GM19099 (cell line): ENCODE data around the gene OCA2.

Experiments
- POLR2A ChIP-seq: IDR thresholded peaks from 3 replicates; pipeline ENCODE4 v1.6.1; 2011; ENCODE audit warnings: low read depth; ENCODE audit not compliant: insufficient read length; ENCODE audit errors: extremely low read depth

OCA2 gene

DNA sequence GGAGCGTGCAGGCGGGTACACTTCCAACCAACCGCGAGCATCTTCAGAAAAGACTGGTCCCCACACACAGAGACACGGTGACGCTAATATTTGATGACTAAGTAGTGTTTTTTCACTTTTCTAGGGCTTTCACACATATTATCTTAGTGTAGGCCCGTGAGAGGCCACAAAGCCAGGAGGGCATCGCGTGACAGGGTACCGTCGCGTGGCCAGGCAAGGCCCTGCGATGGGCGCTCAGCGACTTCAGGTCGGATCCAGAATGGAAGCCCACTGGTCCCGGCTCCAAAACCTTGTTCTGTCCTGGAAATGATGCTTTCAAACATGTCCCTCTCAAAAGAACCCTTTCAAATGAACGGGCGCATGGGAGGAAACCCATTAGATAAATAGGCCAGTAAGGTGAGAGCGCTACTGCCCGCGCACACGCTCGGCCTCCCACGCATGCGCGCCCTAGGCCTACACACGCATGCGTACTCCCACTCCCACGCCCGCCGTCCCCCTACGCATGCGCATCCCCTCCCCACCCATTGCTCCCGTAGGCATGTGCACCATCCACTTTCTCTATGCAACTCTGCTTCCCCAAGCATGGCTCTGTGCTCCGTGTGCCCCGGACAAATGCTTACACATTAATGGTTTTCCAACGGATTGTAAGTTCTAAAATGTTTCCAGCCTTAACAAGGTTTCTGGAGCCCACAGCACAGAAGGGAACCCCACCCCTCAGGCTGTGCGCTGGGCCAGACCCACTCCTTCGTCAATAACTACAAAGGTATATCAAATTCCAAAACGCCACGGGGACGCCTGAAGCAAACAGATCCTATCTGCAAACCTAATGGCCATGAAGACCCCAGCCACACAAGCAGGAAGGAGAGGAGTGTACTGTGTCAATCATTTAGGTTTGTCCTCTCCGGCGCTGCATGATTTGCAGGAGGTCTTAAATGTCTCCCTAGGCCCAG, 72.1 kb downstream of the OCA2 start:
- no peak for TF ChIP-seq POLR2A

DNA sequence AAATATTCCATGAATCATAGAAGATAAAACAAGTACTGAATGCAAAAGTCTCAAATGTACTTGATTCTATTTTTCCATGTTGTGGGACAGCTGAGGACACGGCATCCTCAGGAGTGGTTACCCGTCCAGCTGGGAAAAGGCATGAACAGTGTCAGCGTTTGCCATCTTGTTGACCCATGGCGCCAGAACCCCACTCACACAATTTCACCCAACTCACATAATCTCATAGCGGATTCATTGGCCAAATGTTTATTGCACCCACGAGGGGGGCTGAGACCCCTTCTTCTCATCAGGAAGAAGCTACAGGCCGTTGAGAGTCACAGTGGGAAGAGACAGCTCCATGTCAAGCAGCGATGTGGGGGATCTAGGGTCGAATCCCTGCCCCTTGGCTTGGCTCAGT, 72.9 kb downstream of the OCA2 start:
- no peak for TF ChIP-seq POLR2A

DNA sequence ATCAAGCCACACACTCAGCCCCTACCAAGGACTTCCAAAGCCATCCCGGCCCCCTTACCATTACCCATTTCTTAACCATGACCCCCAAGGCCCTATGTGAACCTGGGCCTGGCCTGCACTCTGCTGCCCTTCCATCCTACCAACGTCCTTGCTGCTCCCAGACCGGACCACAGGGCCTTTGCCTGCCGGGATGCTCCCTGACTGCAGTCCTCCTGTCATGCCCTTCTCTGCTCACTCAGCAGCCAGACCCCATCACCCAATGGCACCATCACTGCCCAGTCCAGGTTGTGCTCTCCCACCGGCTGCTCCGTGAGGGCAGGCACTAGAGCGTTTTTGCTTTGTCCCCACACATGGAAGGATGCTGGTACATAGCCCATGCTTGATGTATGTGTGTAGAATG, 73.7 kb downstream of the OCA2 start:
- TF ChIP-seq POLR2A: no peak

DNA sequence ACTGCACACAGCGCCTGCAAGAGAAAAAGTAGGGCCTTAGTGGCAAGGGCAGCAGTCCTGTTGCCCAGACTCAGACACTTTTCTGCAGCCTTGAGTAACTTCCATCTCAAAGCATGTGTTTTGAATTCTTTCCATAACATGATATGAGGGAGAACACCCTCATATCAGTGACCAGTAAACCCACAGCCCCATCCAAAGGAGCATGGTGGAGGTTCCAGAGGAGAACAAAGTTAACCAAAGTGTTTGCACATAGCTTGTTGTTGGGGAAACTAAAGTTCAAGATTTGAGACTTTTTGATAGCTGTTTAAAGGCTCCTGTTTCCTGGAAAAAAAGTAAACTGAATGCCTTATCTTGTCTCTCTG, 74.2 kb downstream of the OCA2 start:
- TF ChIP-seq POLR2A: no peak

DNA sequence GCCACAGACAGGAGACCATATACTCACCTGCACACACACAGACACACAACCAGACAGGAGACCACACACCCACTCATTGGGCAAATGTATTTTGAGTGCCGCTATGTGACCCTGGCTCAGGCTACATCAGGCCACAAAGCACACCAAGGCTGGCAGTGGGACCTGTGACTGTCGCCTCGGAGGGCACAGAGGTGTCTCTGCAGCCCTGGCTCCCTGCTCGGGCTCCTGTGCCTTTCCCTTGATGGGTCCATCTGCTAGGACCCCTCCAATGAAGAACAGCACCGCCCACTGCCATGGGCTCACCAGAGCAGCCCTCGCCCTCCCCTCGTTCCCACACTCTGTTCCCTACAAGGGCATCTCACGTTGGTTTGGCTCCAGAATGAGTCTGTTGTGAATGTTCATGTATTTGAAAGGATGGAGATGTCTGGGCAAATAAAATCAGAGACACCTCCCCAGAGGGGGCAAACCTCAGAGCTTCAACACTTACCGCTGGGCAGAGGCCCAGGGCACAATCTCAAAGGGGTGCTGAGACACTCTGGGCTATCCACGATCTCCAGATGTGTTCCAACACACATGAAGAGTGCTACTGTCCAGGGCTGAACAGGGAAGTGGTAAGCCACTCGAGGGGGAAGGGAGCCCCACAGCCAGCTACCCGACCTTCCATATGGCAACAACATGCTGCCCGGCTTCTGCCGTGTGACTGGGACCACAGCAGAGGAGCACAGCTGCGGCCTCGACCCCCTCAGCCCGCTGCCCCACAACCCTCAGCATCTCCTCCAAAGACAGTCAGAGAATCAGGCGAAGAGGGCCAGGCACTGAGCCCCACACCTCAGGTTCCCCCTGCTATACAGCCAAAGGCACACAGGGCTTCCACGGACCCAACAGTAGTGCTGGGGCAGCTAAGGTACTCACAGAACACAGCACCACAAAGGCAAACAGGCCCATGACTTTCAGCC, 74.9 kb downstream of the OCA2 start:
- no peak for TF ChIP-seq POLR2A

DNA sequence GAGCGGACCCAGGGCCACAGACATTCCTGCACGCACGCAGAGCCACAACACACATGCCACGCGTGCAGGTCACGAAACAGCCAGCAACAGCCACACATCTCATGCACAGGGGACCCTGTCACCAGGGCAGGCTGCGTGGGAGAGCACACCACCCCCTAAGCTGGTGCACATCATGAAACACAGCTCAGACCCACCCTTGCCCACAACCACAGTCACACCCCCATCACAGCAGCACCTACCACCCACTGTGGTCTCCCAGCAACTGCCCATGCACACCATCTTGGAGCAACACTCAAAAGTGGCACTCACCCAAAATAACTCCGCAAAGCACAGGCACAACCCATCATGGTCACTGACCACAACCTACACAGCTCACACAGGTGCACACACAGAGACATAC, 75.7 kb downstream of the OCA2 start:
- no peak for TF ChIP-seq POLR2A

DNA sequence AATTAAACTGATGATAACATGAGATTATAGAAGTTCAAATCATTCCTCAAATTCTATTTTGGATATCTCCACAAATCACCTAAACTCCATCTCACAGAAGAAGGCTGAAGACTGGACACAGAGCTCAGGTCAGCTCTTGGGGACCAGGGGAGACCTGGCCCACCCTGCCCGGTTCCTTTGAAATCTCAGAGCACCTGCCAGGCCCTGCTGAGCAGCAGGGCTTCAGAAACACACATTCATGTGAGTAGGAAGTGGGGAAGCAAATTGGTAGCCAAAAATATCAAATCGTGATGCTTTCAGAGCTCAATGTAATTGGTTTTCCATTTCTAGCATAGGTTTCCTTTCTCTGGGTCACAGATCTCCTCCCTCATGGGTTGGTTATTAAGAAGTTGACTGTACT, 76.2 kb downstream of the OCA2 start:
- TF ChIP-seq POLR2A: no peak

DNA sequence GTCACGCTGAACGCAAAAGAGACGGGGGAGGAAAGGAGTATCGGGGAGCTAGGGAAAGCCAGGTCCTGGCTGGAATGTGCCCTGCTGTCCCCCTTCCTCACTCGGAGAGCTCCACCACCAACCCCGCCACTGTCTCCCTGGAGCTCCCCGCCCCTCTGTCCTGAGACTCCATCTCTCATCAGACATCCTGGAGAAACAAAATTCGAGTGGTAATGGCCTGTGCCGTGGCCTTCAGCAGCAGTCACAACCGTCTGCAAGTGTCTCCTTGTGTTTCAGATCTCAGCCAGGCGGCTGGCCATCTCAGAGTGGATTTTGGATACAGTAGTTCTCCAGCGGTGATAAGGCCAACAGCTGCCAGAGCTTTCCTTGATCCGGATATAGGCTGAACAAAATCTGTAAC, 76.9 kb downstream of the OCA2 start:
- TF ChIP-seq POLR2A: no peak

DNA sequence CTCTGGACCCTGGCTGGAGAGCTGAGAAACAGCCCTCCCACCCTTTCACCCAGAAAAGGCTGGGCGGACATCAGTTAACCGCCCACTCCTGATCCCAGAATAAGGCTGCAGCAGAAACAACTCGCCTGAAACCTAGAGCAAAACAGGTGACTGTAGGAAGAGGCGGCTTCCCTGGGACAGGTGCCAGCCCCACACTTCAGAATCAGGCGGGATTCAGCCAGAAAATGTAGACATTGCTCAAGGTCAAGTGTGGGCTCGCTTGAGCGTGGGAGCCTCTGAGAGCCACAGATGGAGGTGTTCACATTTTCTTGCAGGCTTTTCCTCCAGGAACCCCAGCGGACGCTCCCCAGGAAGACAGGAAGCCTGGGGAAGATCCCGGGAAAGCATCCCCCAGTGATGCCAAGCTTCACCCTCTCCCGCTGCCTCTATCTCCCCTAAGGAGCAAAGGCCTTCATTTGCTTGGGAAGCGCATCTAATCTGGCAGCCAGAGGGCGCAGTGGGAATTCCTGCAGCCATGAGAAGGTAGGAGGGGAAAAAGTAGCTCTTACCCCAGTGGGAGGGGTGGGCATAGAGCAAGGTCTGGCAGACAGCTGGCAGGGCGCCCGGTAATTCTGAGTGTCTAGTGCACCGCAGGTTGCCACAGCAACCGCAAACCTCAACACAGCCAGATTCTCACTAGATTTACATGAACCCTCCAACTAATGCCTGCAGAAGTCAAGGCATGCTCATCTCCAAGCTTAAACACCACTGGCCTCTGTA, 77.7 kb downstream of the OCA2 start:
- no peak for TF ChIP-seq POLR2A

DNA sequence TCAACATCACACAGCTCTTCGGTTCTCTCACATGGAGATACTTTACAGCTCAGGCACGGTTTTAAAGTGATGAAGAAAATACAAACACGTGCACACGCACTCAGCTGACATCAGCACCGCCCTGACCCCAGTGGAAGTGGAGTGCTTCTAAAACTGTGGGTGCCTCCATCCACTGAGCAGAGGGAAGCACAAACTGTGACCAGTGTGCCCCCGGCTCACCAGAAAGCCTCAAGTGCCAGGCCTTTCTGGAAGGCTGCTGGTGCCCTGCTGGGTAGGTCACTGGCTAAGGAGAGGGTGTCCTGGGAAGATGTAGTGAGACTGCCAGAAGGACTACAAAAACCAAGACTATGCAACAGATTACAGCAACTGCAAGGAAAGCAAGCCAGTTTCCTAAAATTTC, 78.5 kb downstream of the OCA2 start:
- no peak for TF ChIP-seq POLR2A

DNA sequence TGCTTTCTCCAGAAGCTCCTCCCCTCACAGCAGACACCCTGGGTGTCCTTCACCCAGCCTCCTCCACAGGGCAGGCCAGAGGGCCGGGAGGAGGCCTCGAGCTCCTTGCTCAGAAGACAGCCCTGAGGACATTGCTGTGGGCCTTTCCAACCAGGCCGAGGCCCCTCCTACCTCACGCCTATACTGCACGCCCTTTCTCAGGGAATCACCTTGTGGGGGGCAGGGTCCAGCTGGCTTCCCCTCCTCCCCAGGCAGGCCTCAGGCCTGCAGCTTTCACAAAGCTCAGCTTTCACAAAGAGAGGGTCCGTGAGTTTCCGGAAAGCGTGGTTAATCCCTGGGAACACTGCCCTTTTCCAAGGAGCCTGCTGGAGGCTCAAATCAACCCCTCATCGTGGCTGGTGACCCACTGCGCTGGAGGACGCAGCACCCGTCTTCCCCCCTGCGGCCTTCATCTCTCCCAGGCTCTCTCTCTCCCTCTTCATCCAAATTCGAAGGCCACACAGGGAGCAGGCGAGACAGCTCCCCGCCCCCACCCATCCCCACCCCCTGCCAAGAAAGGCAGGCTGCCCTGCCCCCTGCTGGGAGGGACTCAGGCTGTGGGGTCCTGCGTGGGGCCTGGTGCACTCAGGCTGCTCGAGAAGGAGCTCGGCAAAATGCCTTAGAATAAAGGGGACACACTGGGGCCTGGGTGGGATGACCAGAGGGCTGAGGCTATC, 79.4 kb downstream of the OCA2 start:
- TF ChIP-seq POLR2A: no peak

DNA sequence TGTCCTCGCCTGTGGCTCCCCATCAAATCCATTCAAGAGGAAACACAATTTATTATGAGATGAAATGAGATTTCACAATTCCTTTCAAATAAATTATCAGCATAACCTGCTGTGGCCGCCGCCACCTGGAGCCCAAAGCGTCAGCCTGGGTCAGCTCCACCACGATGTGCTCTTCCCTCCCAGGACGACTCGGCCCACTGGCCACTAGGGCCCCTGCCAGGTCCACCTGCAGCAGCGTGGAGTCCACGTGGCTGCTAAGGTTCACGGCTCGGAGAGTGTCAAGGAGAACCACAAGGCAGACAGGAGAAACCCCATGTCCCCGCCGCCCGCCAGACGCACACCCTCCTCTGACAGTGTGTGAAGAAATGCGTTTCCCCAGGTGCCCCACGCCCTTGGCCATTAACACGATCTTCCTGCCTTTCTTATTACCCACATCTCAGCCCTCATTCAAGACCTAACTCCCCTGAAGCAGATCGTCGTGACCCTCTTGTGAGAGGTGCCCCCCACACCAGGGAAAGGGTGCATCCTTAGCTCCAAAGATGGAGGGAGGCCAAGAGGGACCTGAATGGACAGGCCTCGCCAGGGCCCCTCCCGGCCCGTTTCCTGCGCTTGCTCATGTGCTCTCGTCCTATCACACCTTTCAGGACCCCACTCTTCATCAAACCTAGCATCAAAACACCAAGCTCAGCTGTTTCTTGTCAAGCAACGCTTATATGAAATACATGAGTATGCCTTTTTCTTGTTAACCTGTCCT, 80.6 kb downstream of the OCA2 start:
- TF ChIP-seq POLR2A: no peak

DNA sequence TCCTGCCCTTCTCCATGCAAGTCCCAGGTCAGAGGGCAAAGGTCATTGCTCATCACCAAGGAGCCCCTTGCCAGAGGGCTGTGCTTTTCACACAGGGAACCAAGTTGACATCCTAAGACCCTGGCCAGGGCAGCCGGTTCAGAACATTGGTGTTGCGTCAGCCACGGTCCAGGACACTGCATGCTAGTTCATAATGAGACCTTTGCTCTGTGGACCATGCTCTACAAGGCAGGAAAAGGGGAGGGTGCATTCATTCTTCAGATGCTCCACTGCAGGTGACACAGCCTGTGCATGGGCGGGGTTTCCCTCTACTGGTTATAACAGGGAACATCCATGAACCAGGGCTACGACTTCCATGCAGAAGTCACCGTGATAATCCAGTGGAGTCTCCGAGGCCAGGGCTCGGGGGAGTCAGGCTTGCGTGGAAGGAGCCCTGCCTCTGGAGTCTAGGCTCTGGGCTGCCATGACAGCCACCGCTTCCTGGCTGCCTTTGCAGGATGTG, 81.6 kb downstream of the OCA2 start:
- no peak for TF ChIP-seq POLR2A
